K562 (cell line): Measurements from ENCODE around the gene CD19. TPM values are rescaled to one million over a fixed set of nuclear protein-coding genes. Genes with fewer than 3 reads are reported as not detected.

Experiments
- ATAC-seq: fragments of 200-7000 bp; cut with Tn5 transposase; 3 replicates; pipeline ENCODE4 v1.9.1; 2020; ENCODE audit warnings: moderate library complexity
- BruUV-seq: library from RNA; stranded (reverse); fragments of 400-500 nt; replicated peaks from 2 replicates; lab custom pipeline; 2021; lab: Mats Ljungman, UMichigan
- CTCF ChIA-PET: fragments of 300-600 bp; formaldehyde crosslinking; extraction: SDS; loops from one replicate; lab custom pipeline; 2021; ENCODE audit warnings: low intra/inter-chr PET ratio; lab: Yijun Ruan, JAX
- POLR2A ChIA-PET: fragments of 300-600, 350-650 bp; sonication (Branson Sonifier 250); formaldehyde crosslinking; extraction: SDS; loops from one replicate; lab custom pipeline; 2021; ENCODE audit warnings: antibody characterized with exemption, inconsistent platforms; lab: Yijun Ruan, JAX
- DNase-seq, 4 experiments: peaks; one replicate each; pipeline versions ENCODE4 v3.0.0 to v3.0.0-alpha.2; 2011 to 2018; ENCODE audit warnings: low spot score in 3 of 4, mixed read lengths in 3 of 4; ENCODE audit errors: extremely low read depth in 1 of 4
- FAIRE-seq: peaks from 2 replicates; lab custom pipeline; 2011; peaks lifted over from hg19 to GRCh38; lab: Jason Lieb, UNC
- H2AFZ ChIP-seq: 2 replicates; pipeline ENCODE4 v1.6.0; 2011; ENCODE audit warnings: low read depth, low read length, control low read depth, inconsistent platforms
- H3K27ac ChIP-seq: fragments of 200-600 bp; 3 replicates; pipeline ENCODE4 v1.8.0; 2011; ENCODE audit warnings: low read depth, mild to moderate bottlenecking, control low read depth, inconsistent platforms, low read length, moderate library complexity, mixed read lengths; ENCODE audit errors: extremely low read depth
- H3K27me3 ChIP-seq, 2 experiments: fragments of 300-600 bp in 1 of 2; 2 replicates in 1 of 2; 3 replicates in 1 of 2; pipeline versions ENCODE4 v1.6.0 to v1.8.0; 2011; ENCODE audit warnings: inconsistent platforms in 2 of 2, low read length in 2 of 2, mild to moderate bottlenecking in 1 of 2, mixed read lengths in 1 of 2, moderate library complexity in 1 of 2; ENCODE audit not compliant: control insufficient read depth in 2 of 2, insufficient read depth in 2 of 2
- H3K36me3 ChIP-seq: fragments of 300-600 bp; 3 replicates; pipeline ENCODE4 v1.8.0; 2011; ENCODE audit warnings: mild to moderate bottlenecking, low read length, inconsistent platforms; ENCODE audit not compliant: control insufficient read depth, insufficient read depth
- H3K4me1 ChIP-seq, 2 experiments: fragments of 200-600 bp in 1 of 2; replicated peaks in 1 of 2; 2 replicates in 1 of 2; 3 replicates in 1 of 2; pipeline versions ENCODE4 v1.5.1 to v1.8.0; 2011; ENCODE audit warnings: inconsistent platforms in 2 of 2, low read length in 2 of 2, mild to moderate bottlenecking in 1 of 2, mixed read lengths in 1 of 2, moderate library complexity in 1 of 2; ENCODE audit not compliant: control insufficient read depth in 2 of 2, insufficient read depth in 2 of 2
- H3K4me2 ChIP-seq: 2 replicates; pipeline ENCODE4 v1.6.1; 2011; ENCODE audit warnings: low read length, control low read depth, inconsistent platforms, mixed read lengths; ENCODE audit not compliant: insufficient read depth
- H3K4me3 ChIP-seq: fragments of 200-600 bp; sonication (generic), shearing (Covaris generic); 2 replicates; pipeline ENCODE4 v1.5.1; 2016; ENCODE audit warnings: control low read depth, inconsistent platforms
- H3K79me2 ChIP-seq: fragments of 200-600 bp; 3 replicates; pipeline ENCODE4 v1.8.0; 2011; ENCODE audit warnings: low read length, inconsistent platforms; ENCODE audit not compliant: control insufficient read depth, insufficient read depth
- H3K9ac ChIP-seq, 2 experiments: 2 replicates each; pipeline versions ENCODE4 v1.6.0 to v1.6.1; 2011; ENCODE audit warnings: low read depth in 2 of 2, low read length in 2 of 2, control low read depth in 1 of 2, inconsistent platforms in 1 of 2, mild to moderate bottlenecking in 1 of 2, mixed read lengths in 1 of 2; ENCODE audit not compliant: insufficient read depth in 1 of 2
- H3K9me1 ChIP-seq: one replicate; pipeline ENCODE4 v1.6.0; 2011; ENCODE audit warnings: inconsistent platforms, mild to moderate bottlenecking, low read length, moderate library complexity; ENCODE audit not compliant: control insufficient read depth, insufficient read depth
- H3K9me3 ChIP-seq: replicated peaks from 2 replicates; pipeline ENCODE4 v1.5.1; 2011; ENCODE audit warnings: low read depth, low read length, inconsistent platforms; ENCODE audit not compliant: control insufficient read depth, insufficient read depth
- H4K20me1 ChIP-seq: replicated peaks from 2 replicates; pipeline ENCODE4 v1.6.1; 2011; ENCODE audit warnings: low read length, inconsistent platforms, mixed read lengths; ENCODE audit not compliant: control insufficient read depth, insufficient read depth
- CEBPB ChIP-seq: fragments of 450-650 bp; IDR thresholded peaks from 2 replicates; pipeline ENCODE4 v1.6.1; 2016; ENCODE audit warnings: missing genetic modification characterization, missing compliant biosample characterization
- EGR1 ChIP-seq: fragments of 450-650 bp; conservative IDR thresholded peaks from 2 replicates; pipeline ENCODE4 v1.6.1; 2017; ENCODE audit warnings: mild to moderate bottlenecking
- EZH2 ChIP-seq: IDR thresholded peaks from 2 replicates; pipeline ENCODE4 v1.6.1; 2012; ENCODE audit warnings: low read depth, mild to moderate bottlenecking, inconsistent platforms, low read length, borderline replicate concordance
- HDGF ChIP-seq: fragments of 450-650 bp; IDR thresholded peaks from 2 replicates; pipeline ENCODE4 v1.6.1; 2016
- KAT7 ChIP-seq: sonication (generic); formaldehyde crosslinking; IDR thresholded peaks from 2 replicates; pipeline ENCODE4 v1.8.0; 2022; ENCODE audit warnings: missing genetic modification reagents, mild to moderate bottlenecking, borderline replicate concordance
- NCOA1 ChIP-seq: fragments of 450-650 bp; IDR thresholded peaks from 2 replicates; pipeline ENCODE4 v1.6.1; 2016; ENCODE audit warnings: low read depth
- PKNOX1 ChIP-seq: fragments of 450-650 bp; IDR thresholded peaks from 2 replicates; pipeline ENCODE4 v1.6.1; 2016
- SP2 ChIP-seq: IDR thresholded peaks from 2 replicates; pipeline ENCODE4 v1.6.1; 2011; ENCODE audit warnings: mild to moderate bottlenecking, low read depth, low read length, moderate library complexity; ENCODE audit not compliant: poor library complexity, severe bottlenecking; ENCODE audit errors: extremely low read depth
- SREBF1 ChIP-seq: fragments of 150-350 bp; IDR thresholded peaks from 2 replicates; pipeline ENCODE4 v1.6.1; 2014; ENCODE audit warnings: antibody characterized with exemption, low read depth, low read length, borderline replicate concordance
- THAP12 ChIP-seq: fragments of 250-450 bp; sonication (Bioruptor Pico); IDR thresholded peaks from 2 replicates; pipeline ENCODE4 v1.9.0; 2021; ENCODE audit warnings: mild to moderate bottlenecking, inconsistent platforms
- ZBED1 ChIP-seq: IDR thresholded peaks from 2 replicates; pipeline ENCODE4 v1.6.1; 2014
- ZNF174 ChIP-seq: fragments of 250-450 bp; sonication (Bioruptor Pico); IDR thresholded peaks from 2 replicates; pipeline ENCODE4 v1.4.0; 2020; ENCODE audit warnings: mild to moderate bottlenecking
- WGBS: fragments of 100-300 bp; shearing (Covaris generic); methylation state at CpG from one replicate; pipeline ENCODE4 v1.1.6; 2016; ENCODE audit warnings: low coverage, mixed read lengths; ENCODE audit not compliant: insufficient coverage; ENCODE audit errors: missing lambda C conversion rate; 5-methylcytosine and 5-hydroxymethylcytosine counted together
- in situ Hi-C: fragments of 300-500 bp; cut with MboI; formaldehyde crosslinking; loops from 4 replicates; pipeline ENCODE4 v1.15.0; 2018; ENCODE audit warnings: inconsistent platforms, mixed read lengths
- intact Hi-C: fragments of 100-400 bp; cut with micrococcal nuclease; formaldehyde crosslinking; loops from 2 replicates; pipeline ENCODE4 v1.14.2; 2022
- polyA plus RNA-seq, 8 experiments: library from polyadenylated mRNA; depleted of rRNA in 4 of 8; stranded (reverse) in 5 of 8; unstranded in 3 of 8; fragments of >200 nt; fragmentation: Nextera tagmentation in 2 of 8; fragmentation: Illumina TruSeq in 1 of 8; extraction: Ambion mirVana in 2 of 8; extraction: Trizol in 1 of 8; gene quantifications; 2 replicates each; pipeline versions ENCODE4 v1.2.1 to v1.2.3, GENCODE V29; 2011 to 2014; ENCODE audit warnings: inconsistent platforms in 1 of 8, missing spikeins in 1 of 8
- total RNA-seq, 7 experiments: library from RNA; depleted of rRNA in 6 of 7; stranded (reverse); fragments of >200 nt in 6 of 7; fragmentation: Illumina TruSeq in 2 of 7; extraction: Trizol in 2 of 7; gene quantifications; 2 replicates each; pipeline versions ENCODE4 v1.2.1 to v1.2.3, GENCODE V29; 2011 to 2021; ENCODE audit warnings: low replicate concordance in 1 of 7
- TF ChIP-seq, protein P1 (sequence below): fragments of 450-650 bp; IDR thresholded peaks from 2 replicates; pipeline ENCODE4 v1.6.1; 2017; ENCODE audit warnings: antibody characterized with exemption

CD19 gene
- total and polyA plus RNA-seq, 9 of the 15 experiments (the other 6 are each of a cell fraction or from before 2014, with no cell fraction given): 0.27 to 3.7 (median 2.0) TPM; not detected in 1

DNA sequence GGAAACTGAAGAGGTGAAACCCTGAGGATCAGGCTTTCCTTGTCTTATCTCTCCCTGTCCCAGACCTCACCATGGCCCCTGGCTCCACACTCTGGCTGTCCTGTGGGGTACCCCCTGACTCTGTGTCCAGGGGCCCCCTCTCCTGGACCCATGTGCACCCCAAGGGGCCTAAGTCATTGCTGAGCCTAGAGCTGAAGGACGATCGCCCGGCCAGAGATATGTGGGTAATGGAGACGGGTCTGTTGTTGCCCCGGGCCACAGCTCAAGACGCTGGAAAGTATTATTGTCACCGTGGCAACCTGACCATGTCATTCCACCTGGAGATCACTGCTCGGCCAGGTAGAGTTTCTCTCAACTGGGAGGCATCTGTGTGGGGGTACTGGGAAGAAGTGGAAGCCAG is 1.4 kb downstream of the CD19 start:
- ChIA-PET POLR2A (no interaction called here), CTCF (no interaction called here)
- intact Hi-C loops: no loop called here
- DNase-seq (no peak), FAIRE-seq (no peak), ATAC-seq (no peak)
- no peaks in the 10 kb centered on the region for H3K9me1 ChIP-seq
- in situ Hi-C loops: loop anchor here (25.0 kb wide), 1 partner anchor 496 kb away; no protein-coding TSS in a partner anchor
- H3K4me3 ChIP-seq: no peak overlapping the region
- H3K79me2 ChIP-seq: peaks cover 9% of the 10 kb centered on the region
- H2AFZ ChIP-seq: no peak overlapping the region
- H3K4me1 ChIP-seq: peaks cover 8 to 40% of the 10 kb centered on the region in 2 experiments; a peak in 4 of 5 replicates
- no peak overlapping the region for H3K4me2 ChIP-seq
- TF ChIP-seq ZBED1 (no peak), SP2 (no peak), PKNOX1 (no peak), KAT7 (no peak), ZNF174 (CRISPR knock-in tag) (no peak), NCOA1 (no peak), CEBPB (tag) (no peak), HDGF (no peak), EZH2 (no peak), THAP12 (no peak), SREBF1 (no peak), EGR1 (no peak)
- TF ChIP-seq, protein P1, sequence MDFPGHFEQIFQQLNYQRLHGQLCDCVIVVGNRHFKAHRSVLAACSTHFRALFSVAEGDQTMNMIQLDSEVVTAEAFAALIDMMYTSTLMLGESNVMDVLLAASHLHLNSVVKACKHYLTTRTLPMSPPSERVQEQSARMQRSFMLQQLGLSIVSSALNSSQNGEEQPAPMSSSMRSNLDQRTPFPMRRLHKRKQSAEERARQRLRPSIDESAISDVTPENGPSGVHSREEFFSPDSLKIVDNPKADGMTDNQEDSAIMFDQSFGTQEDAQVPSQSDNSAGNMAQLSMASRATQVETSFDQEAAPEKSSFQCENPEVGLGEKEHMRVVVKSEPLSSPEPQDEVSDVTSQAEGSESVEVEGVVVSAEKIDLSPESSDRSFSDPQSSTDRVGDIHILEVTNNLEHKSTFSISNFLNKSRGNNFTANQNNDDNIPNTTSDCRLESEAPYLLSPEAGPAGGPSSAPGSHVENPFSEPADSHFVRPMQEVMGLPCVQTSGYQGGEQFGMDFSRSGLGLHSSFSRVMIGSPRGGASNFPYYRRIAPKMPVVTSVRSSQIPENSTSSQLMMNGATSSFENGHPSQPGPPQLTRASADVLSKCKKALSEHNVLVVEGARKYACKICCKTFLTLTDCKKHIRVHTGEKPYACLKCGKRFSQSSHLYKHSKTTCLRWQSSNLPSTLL: no peak
- peak overlapping the region in 1 of 2 experiments; percentile 19; a peak in 1 of 4 replicates for H3K9ac ChIP-seq
- no peak overlapping the region for H3K27ac ChIP-seq
- no peaks in the 10 kb centered on the region for H3K27me3 ChIP-seq
- no peaks in the 10 kb centered on the region for H3K36me3 ChIP-seq
- H4K20me1 ChIP-seq: no peaks in the 10 kb centered on the region
- BruUV-seq: no TSS peak
- WGBS: 64% methylated on average over 8 of the region's 8 CpGs
- H3K9me3 ChIP-seq: no peaks in the 10 kb centered on the region
